GM18502 (cell line): ENCODE measurements around the gene MCTP1.

ENCODE experiments used
- ATAC-seq: cut with Tn5 transposase; IDR thresholded peaks from one replicate; pipeline ENCODE4 v1.9.1; 2021; ENCODE audit warnings: mild to moderate bottlenecking; ENCODE audit not compliant: unreplicated experiment, poor library complexity

The MCTP1 gene

DNA sequence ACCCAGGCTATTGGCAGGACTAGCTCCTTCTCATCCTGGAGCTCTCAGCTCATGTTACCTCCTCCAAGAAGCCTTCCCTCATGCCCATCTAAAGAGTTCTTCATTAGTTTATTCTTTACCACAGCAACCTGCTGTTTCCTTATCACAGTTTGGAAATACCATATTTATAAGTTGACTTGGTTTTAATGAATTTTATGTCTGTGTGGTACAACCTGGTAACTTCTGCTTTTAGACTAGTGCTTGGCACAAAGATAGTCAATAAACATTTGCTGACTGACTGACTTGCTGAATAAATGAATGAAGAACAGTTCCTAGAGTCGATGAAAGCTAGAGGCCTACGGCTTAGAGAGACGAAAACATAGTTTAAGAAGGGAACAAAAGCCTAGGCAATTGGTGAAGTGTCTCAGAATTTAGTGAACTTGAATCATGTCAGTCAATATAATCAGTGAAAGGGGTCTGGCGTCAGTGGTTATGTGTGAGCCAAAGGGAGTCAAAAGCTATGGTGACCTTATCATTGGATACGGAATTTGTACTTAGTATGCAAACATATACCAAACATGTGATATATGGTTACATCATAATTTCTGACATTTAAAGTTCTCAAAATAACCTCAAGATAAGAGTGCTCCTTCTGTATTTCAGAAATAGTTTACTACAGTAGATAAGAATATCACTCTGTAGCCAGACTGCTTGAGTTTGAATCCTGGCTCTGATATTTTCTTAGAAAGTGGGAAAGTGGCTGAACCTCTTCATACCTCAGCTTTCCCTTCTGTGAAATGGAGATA lies 239.5 kb downstream of the MCTP1 start:
- ATAC-seq = no peak

- no peak for ATAC-seq
These were observed 240.8 kb downstream of the MCTP1 start for GRCh38 chr5:95044096-95044495.

GRCh38 chr5:95043648-95044047 lies 241.2 kb downstream of the MCTP1 start:
- ATAC-seq = no peak

GRCh38 chr5:95043234-95043633 lies 241.7 kb downstream of the MCTP1 start:
- no peak for ATAC-seq

DNA sequence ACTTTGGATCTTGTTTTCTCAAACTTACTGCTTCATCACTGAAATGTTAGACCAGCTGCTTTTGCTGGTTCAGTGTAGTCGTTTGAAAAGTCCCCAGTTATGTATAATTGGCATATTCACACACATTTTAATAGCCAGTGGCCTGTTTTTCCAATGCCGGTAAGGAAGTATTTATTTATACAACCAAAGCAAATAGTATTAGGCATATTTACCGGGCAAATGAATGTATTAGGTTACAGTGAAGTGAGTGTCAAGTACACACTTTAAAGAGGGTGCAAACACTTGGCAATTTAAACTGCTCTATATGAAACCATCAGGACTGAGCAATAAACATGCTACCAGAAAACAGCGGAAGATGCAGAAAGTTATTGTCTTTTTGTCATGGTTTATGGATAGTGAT lies 242.9 kb downstream of the MCTP1 start:
- ATAC-seq = no peak

DNA sequence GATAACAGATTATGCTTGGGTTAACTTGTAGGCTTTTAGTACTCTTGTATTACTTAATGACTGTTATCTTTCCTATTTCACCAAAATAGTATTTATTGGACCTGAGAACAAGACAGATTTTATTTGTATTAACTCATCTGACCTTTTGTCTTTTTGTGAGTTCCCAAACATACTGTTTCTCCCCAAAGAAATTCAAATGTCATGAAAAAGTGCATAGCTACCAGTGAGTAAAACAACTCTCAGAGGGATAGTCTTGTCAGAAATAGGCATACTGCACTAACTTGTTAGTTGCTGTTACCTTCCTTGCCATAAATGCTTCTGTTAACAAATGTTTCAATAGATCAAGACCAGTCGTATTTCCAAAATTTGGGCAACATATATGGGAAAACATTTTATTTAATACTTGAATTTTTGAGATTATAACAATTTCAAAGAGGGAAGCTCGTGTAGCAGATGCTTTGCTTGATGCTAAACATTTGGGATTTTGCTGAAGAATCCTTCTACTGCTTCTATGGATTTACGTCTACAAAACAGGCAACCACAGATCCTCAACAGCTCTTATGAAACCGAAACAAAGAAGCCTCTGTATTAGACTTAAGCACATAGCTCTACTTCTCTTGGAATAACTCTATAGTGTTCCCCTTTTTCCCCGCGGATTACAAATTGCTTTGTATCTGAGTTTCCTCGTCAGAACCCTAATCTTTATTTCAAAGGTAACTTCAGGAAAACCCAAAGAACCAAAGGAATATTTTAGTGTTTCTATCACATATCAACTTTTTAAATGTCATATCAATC lies 248.8 kb downstream of the MCTP1 start:
- no peak for ATAC-seq

GRCh38 chr5:95032801-95033200 lies 252.1 kb downstream of the MCTP1 start:
- no peak for ATAC-seq

DNA sequence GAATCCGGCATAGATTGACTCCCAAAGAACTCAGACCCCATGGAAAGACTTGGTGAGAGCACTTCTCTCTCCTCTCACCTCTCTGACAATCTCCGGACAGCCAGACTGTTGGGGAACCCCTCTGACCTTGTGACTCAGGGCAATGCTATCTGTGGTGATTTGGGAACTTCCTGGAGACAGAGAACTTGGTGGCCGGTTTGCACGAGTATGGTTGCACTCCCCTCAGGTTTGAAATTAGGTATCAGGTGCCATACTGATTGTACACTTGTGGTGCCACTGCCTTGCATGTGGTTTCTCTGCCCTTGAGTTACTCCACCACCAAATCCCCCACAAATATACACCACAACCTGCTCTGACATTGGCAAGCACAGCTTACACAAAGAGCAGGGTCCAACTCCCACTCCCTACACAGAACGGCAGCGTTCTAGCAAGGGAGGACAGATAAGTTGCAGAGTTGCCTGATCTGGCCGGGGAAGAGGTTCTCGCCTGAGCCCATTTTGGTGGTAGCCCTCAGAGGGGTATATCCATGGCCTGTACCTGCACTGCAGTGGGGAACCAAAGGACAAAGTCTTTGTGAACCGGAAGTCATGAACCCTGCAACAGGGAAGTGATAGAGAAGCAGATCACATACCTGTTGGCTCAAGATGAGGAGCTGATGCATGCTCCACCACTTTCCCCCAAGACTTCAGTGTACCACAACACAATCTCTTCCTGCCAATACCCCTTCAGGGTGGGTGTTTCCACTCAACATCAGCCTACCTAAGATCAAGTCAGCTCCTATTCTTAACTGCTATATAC lies 255.1 kb downstream of the MCTP1 start:
- ATAC-seq = peak; percentile 50

DNA sequence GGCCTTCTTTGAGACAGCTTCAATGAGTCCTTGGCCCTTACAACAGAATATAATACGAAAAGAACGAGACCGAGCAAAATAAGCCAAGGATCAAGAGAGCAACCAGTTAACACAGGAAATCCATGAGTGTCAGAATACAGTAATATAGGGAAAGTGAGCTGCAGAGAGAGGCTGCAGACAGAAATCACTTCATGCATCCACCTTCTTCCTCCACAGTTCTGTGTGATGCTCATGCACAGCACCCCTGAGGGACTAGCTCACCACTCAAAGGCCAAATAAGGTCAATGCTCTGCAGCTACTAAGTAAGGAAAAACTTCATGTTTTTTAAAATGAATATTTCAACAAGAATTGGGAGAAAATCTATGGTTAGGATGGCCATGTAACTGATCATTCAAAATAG lies 257.1 kb downstream of the MCTP1 start:
- ATAC-seq = peak; percentile 32

DNA sequence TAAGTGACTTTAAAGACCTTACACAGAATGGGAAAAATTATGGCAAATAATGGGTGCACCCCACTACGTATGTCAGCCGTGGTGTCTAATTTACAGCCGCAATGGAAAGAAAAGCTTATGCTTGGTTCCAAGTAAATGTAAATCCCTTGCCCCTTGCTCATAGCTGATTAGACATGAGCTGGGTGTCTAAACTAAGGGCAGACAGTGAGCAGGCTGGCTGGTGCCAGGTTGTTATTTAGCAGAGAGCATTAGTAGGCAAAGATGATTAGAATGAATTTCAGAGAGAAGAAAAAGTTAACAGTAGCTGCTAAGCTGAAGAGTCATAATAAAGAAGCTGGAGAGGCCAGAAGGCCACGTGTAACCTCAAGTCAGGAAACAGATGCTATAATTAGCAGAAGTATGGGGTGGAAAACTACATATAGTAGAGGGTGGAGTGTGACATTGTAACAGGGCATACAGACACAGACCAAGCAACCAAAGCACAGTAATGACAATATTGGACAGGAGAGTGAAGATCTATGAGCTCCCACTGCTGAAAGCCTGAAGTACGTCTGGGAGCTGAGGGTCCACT lies 257.7 kb downstream of the MCTP1 start:
- peak; percentile 26 for ATAC-seq

GRCh38 chr5:95026718-95027117 lies 258.2 kb downstream of the MCTP1 start:
- ATAC-seq = no peak

- ATAC-seq = peak; percentile 79
These were observed 261.8 kb downstream of the MCTP1 start for GRCh38 chr5:95022967-95023695.

- ATAC-seq = no peak
These were observed 264.5 kb downstream of the MCTP1 start for GRCh38 chr5:95020345-95020744.

GRCh38 chr5:95018946-95019345 lies 265.9 kb downstream of the MCTP1 start:
- ATAC-seq = no peak

DNA sequence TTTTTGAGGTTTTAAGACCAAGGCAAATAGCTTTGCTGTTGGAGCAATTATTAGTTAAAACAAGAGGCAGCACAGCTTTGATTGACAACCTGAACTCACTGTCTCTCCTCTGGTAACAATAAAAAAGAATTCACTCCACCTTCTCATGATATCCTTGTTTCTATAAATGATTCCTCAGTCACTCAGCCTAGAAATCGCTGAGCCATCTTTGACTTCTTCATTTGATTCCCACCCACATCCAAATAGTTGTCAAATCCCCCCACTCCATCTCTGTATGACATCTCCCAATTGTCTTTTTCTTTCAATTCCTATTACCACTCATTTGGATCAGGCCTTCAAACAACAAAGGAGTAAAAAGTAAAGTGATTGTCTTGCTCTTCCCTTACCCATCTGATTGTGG lies 266.4 kb downstream of the MCTP1 start:
- ATAC-seq = no peak

- no peak for ATAC-seq
These were observed 275.1 kb downstream of the MCTP1 start for GRCh38 chr5:95009812-95010211.

DNA sequence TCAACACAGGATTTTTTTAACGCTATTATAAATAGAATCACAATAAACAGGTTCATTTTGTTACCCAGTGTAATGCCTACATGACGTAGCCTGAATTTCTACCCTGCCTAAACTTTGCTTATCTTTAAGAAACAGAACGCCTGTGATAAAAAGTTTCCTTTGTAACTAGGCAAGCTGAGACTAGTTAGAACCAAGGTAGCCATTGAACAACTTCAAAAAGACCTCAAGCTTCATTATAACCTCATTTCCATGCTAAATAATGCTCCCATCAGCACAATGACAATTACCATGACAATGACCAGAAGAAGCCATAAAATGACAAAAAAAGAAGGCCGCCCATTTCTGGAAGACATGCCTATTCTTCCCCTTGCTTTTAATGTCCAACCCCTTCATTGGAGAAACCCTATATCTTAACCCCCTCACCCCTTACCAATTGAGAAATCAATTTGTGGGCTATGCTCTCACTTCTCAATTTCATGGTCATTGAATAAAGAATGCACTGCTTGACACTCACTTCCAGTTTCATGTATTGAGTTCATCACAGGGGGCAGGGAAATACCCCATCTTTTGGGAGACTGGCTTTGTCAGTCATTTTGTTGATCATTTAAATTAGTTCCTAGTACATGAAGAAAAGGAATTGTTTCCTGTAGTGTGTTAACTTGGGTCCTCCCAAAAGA lies 276.8 kb downstream of the MCTP1 start:
- ATAC-seq = peak; percentile 87

DNA sequence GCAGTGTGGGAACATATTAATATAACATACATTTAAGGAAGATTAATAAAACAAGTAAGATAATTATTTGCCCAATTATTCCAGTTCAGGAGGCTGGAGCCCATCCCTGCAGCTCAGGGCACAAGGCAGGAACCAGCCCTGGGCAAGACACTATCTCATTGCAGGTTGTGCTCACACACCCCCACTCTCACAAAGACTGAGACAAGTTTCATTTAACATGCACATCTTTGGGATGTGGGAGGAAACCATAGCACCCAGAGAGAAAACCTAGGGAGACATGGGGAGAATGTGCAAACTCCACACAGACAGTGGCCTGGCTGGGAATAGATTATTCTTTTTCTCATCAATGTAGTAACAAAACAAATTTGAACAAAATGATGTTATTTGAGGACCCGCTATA lies 279.1 kb downstream of the MCTP1 start:
- ATAC-seq = no peak

- no peak for ATAC-seq
These were observed 286.2 kb downstream of the MCTP1 start for GRCh38 chr5:94998670-94999069.
